Embryonic facial prominence (tissue), 1 donor: ENCODE data around the gene NBEA.

Experiments used
- DNase-seq: peaks from one replicate; pipeline ENCODE4 v3.0.0-alpha.2; 2016; ENCODE audit errors: extremely low spot score

The NBEA gene

DNA sequence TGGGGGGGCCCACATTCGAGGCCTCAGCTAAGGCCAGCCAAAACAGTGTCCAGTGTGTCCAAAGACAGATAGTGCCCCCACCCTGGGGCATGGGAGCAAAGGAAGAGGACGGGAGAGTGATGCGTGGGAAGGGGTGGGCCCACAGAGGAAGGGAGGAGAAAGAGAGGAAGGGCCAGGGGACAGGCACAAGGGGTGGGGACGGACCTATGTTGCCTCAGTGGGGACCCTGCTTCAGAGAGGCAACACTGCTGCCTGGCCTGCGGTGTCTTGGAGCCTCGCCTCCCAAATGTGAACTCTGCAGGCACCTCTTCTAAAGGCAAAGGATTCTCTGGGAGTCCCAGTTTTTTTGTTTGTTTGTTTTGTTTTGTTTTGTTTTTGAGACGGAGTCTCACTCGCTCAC, 764.7 kb downstream of the NBEA start:
- no peak for DNase-seq

DNA sequence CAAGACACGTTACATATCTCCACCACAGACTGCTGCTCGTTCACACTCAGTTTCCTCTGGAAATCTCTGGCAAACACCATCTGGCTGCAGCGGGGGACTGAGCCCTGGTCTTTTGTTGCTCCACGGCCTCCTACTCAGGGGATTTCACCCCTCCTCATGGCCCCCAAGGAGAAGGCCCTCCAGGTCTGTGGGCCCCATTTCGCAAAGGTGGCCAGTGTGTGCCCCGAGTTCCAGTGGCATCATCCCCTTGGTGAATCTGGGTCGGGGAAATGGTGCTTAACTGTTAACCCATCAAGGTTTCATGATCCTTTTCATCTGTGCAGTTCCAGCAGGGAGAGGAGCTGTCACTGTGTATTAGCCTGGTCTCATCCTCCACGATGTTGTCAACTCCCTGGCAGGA, 769.8 kb downstream of the NBEA start:
- DNase-seq: no peak

DNA sequence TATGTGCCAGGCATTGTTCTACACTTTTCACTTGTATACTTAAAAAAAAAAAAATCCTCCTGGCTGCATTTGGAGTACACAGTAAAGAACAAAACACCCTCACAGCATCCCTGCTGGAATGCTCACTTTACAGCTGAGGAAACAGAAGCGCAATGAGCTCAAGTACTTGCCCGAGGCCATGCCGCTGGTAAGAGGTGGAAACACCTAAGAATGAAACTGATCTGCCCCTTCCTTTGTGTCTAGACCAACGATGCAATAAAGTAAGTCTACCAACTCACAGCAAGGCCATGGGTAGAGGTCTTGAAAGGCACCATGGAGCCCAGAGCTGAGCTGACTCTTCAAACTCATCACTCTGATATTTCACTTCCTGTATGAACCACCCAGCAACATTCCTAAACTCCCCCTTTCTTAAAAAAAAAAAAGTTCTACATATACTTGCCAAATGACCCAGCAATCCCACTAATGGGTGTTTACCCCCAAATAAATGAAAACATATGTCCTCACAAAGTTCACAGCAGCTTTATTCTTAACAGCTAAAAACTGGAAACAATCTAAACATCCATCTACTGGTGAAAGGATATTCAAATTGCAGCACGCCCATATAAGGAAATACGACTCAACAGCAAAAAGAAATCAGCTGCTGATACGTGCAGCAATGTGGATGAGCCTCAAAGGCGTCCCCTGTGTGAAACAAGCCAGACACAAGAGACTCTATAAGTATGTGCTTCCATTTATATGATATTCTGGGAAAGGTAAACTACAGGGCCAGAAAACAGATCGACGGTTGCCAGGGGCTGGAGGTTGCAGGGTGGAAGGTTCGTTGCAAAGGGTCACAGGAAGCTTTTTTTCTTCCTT, 771.1 kb downstream of the NBEA start:
- DNase-seq: peak; percentile 71

DNA sequence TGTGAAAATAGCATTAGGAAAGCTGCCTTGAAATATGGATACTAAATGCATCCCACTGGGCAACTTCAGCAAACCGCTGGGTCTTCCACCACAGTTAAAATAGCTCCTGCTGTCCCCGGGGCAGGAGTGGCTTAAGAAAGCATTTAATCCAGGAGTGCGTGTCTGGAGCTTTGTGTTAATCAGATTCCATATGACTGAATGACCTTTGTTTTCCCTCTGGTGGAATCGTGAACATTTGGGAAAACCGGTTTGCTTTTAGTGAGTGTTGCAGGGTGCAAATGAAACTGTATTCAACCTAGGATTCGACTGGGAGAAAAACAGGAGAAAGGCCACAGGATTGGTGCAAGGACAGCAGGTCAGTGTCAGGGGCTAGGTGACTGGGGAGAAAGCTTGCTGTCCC, 772.1 kb downstream of the NBEA start:
- DNase-seq: no peak

DNA sequence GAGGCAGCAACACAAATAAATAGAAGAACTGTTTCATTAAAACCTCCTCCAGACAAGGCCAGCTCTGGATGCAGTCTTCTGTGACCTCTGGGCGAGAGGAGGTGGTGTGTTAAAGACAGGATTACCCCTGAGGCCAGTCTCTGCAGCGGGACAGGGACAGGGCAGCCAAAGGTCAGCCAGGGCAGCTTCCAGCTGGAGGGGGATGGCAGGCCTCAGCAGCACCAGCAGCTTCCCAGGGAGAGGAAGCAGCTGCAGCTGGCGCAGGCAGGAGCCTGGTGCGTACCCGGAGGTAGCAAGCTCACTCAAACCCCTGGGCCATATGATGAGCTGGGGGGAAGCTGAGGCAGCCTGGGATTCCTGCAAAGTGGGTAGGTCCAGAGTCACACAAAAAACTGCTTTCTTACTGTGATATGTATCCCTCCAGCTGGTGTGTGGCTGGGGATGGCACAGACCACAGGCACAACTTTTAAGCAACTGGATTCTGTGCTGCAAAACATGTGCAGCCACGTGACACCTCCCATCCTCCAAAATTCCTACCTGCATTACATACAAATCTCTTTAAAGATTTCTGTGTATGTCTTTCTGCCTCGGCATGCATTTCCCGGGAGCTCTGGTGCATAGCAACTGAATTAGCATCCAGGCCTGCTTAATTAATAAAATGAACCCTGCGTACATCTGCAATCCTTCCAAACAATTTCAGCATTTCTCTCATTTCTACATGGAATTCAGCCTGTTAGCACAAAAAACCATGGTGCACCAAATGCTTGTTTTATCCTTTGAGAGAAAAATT, 772.7 kb downstream of the NBEA start:
- DNase-seq: no peak

GRCh38 chr13:35716186-35716585, 774.1 kb downstream of the NBEA start:
- no peak for DNase-seq

GRCh38 chr13:35716729-35717128, 774.7 kb downstream of the NBEA start:
- no peak for DNase-seq

- DNase-seq: no peak
These were observed 776.0 kb downstream of the NBEA start for GRCh38 chr13:35718084-35718483.

DNA sequence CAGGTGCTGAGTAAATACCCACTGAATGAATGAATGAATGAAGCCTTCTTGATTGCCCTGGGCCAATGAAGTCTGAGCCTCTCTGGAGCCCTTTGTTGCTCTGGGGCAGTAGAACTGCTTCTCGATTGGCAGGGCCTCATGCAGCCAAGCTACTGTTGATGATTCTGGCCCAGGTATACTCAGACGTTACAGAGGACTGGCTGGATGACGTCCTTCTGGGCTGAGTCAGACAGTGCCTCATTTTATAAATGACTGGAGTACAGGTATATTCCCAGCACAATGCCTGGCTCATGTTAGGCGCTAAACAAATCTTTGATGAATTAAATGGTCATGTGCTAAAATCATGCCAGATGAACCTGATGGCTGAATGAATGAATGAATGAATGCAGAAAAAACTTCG, 778.2 kb downstream of the NBEA start:
- no peak for DNase-seq

DNA sequence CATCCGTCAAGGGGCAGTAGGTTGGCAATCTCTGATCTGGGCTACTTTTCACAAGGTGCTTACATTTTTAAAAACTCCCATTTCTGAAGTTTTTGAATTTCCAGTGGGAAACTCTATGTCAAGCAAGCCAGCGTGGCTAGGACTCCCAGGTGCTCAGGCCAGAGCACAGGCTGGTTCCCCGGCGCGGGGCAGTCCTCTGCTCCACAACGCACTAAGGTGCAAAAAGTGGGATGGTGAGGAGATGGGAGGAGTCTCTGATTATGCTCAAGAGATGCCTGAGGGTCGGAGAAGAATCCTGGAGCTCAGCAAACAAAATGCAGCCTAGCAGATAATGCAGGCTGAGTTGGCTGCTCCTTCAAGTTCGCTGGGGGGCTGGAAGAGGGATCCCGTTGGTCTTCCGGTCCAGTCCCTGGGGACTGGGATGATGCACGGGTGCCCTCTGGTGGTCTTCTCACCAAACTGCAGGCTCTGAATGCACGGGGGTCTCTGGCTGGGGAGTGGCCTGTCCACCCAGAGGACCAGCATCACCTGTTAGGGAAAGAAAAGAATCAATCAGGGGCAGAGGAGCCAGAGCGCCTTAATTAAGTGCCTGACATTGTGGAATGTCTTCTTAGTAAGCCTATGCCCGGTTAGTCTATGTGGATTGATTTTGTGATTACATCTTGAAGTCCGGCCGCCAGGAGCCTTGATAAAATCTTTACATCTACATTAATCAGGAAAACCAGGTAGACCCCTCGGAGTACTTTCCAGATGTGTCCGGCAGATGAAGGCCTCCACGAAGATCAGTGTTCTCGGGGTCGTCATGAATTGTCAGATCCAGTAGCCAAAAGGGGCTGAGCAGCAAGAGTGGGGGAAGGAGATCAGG, 778.9 kb downstream of the NBEA start:
- no peak for DNase-seq
